Measurements from ENCODE around the gene JOSD2. TPM values are rescaled to one million over a fixed set of nuclear protein-coding genes. Genes with fewer than 3 reads are reported as not detected.
A peak's percentile ranks its signal among the peaks of the same experiment; 100 is the strongest.

Gene JOSD2
- total RNA-seq, 6 donors from 2014 or later, result 22.6 to 59.2 (median 40.1) TPM

DNA sequence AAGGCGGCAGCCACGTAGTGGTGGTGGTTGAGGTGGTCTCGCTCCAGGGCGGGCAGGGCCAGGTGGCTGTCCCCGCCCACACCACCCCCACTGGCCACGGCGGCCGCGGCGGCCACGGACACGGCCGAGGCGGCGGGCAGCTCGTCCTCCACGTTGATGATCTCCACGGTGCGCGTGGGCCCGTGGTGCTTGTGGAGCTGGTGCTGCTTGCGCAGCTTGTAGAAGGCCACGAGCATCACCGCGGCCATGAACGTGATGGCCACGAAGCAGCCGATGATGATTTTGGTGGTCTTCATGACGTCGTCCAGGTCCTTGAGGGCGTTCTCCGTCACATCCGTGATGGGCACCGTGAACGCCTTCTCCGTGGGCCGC lies 6.7 kb upstream of the JOSD2 start:
- Histone ChIP-seq H3K9me3 (no peaks in the 10 kb centered on the region), H3K27me3 (no peaks in the 10 kb centered on the region), H3K4me1 (no peaks in the 10 kb centered on the region), H3K4me3 (no peak overlapping the region), H3K27ac (no peak overlapping the region), H3K36me3 (no peaks in the 10 kb centered on the region)
- TF ChIP-seq, protein P1, sequence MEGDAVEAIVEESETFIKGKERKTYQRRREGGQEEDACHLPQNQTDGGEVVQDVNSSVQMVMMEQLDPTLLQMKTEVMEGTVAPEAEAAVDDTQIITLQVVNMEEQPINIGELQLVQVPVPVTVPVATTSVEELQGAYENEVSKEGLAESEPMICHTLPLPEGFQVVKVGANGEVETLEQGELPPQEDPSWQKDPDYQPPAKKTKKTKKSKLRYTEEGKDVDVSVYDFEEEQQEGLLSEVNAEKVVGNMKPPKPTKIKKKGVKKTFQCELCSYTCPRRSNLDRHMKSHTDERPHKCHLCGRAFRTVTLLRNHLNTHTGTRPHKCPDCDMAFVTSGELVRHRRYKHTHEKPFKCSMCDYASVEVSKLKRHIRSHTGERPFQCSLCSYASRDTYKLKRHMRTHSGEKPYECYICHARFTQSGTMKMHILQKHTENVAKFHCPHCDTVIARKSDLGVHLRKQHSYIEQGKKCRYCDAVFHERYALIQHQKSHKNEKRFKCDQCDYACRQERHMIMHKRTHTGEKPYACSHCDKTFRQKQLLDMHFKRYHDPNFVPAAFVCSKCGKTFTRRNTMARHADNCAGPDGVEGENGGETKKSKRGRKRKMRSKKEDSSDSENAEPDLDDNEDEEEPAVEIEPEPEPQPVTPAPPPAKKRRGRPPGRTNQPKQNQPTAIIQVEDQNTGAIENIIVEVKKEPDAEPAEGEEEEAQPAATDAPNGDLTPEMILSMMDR (IDR thresholded peaks at IDR 0.05), result no peak
- no peak for TF ChIP-seq EP300 (IDR thresholded peaks at IDR 0.05)
- ATAC-seq (ENCODE audit: low FRiP score in 2 of 2) (no peak), DNase-seq (peak in 1 of 2 donors; percentile 80)
- 95 to 96% methylated on average over 16 to 33 of the region's 37 CpGs for whole genome bisulfite sequencing, 2 donors

DNA sequence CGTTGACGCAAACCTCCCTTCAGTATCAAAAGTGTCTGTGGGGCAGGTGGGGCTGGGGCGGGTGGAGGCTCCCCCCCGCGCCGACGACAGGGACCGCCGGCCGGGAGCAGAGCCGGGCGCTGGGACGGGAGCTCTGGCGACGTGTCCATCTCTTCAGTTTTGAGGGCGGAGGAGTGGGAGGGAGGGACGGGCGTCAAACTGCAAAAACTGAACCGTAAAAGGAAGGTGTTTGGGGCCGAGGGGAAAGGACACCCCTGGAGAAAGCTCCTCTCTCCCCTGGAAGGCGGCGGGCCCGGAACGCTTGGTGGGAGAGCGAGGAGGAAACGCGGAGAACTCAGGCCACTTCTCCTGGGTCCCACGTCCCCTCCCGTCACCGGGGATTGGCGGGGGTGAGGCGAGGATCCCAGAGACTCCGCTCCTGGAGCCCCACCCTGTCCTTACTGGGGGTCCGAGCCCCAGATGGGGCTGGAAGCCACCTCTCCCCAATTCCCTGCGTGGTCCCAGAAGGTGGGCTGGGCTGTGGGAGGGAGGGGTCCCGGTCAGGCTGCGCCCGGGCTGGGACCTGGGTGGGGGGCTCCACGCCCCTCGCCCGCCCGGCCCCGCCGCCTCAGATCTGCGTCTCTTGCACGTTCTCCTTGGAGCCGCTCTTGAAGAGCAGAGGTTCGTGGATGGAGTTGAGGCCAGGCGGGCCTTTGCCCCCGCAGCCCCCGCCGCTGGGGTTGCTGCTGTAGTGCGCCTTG lies 6.1 kb upstream of the JOSD2 start:
- Histone ChIP-seq H3K36me3 (no peaks in the 10 kb centered on the region), H3K27ac (no peak overlapping the region), H3K4me1 (no peaks in the 10 kb centered on the region), H3K9me3 (no peaks in the 10 kb centered on the region), H3K4me3 (no peak overlapping the region), H3K27me3 (no peaks in the 10 kb centered on the region)
- ATAC-seq (ENCODE audit: low FRiP score in 2 of 2) (no peak), DNase-seq (peak in 1 of 2 donors; percentile 76)
- TF ChIP-seq, protein P1 (IDR thresholded peaks at IDR 0.05), result no peak
- TF ChIP-seq EP300 (IDR thresholded peaks at IDR 0.05), result no peak
- WGBS, 2 donors, result 65 to 75% methylated on average over 43 to 46 of the region's 53 CpGs

DNA sequence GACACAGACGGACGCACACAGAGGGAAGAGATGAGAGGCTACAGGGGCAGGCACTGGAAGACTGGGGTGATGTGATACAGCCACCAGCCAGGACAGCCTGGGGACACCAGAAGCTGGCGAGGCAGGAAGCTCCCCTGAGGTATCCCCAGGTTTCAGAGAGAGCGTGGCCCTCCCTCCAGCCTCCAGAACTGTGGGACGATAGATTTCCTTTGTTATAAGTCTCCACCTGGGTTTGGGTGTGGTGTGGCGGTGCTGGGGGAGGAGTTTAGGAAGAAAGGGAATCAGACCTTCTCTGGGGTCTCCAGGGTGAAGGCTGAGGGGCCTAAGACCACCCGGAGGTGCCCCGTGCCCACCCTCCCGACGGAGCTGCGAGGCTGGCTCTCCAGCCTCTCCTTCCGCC lies 5.5 kb upstream of the JOSD2 start:
- H3K4me1 ChIP-seq, result peaks cover 0 to 6% (median 0%) of the 10 kb centered on the region in 4 donors
- TF ChIP-seq POLR2A (IDR thresholded peaks at IDR 0.05) (no peak), POLR2AphosphoS5 (IDR thresholded peaks at IDR 0.05) (no peak), EP300 (IDR thresholded peaks at IDR 0.05) (no peak)
- TF ChIP-seq, protein P1 (IDR thresholded peaks at IDR 0.05), result no peak
- no peaks in the 10 kb centered on the region for H3K36me3 ChIP-seq
- DNase-seq, result no peak
- H3K27me3 ChIP-seq, result no peaks in the 10 kb centered on the region
- no peaks in the 10 kb centered on the region for H3K9me3 ChIP-seq
- no peak overlapping the region for H3K4me3 ChIP-seq
- ATAC-seq (ENCODE audit: low FRiP score in 2 of 2), result no peak
- H3K27ac ChIP-seq, result no peak overlapping the region
- 62% methylated on average over 12 of the region's 12 CpGs for WGBS, 2 donors

DNA sequence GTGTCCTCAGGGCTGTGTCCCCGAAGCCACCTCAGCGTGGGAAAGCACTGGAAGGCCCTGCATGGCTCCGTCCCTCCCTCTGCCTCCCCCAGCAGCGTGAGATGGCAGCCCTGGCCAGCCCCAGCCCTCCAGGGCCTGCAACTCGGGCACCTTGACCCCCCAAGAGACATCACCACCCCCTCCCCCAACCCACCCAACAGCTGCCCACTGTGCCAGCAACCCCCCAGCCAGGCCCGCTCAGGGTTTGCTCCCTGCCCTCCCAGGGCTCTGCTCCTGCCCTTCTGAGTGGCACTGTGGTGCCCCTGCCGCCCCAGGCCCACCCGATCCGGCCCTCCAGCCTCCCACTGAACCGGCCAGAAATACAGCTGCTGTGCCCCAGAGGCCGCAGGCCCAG lies 4.2 kb upstream of the JOSD2 start:
- TF ChIP-seq, protein P1 (IDR thresholded peaks at IDR 0.05), result no peak
- TF ChIP-seq POLR2A (IDR thresholded peaks at IDR 0.05) (no peak), POLR2AphosphoS5 (IDR thresholded peaks at IDR 0.05) (no peak), EP300 (IDR thresholded peaks at IDR 0.05) (no peak)
- H3K27me3 ChIP-seq, result no peaks in the 10 kb centered on the region
- ATAC-seq (ENCODE audit: low FRiP score in 2 of 2) (no peak), DNase-seq (no peak)
- no peaks in the 10 kb centered on the region for H3K9me3 ChIP-seq
- peaks cover 5 to 14% (median 7%) of the 10 kb centered on the region in 4 donors for H3K4me1 ChIP-seq
- 81 to 83% methylated on average over 5 to 8 of the region's 11 CpGs for WGBS, 2 donors
- H3K4me3 ChIP-seq, result no peak overlapping the region
- no peaks in the 10 kb centered on the region for H3K36me3 ChIP-seq
- no peak overlapping the region for H3K27ac ChIP-seq
